Left cardiac atrium (tissue), 4 donors: ENCODE data around the gene ACSS3. TPM values are rescaled to one million over a fixed set of nuclear protein-coding genes. Genes with fewer than 3 reads are reported as not detected.
"Not testable (repeated sequence)": the region's sequence is repeated elsewhere in the genome, so short reads cannot be mapped to it uniquely, and the experiment has no call there.

Experiments
- ATAC-seq, 2 donors: fragments of 200-7000 bp; cut with Tn5 transposase; one replicate each; pipeline ENCODE4 v1.9.1; 2020; ENCODE audit warnings: mild to moderate bottlenecking in 2 of 2, moderate library complexity in 2 of 2
- DNase-seq: peaks from one replicate; pipeline ENCODE4 v3.0.0-alpha.2; 2020
- intact Hi-C, 2 donors: fragments of 100-400 bp; cut with DNase I; formaldehyde crosslinking; loops; one replicate each; pipeline versions ENCODE4 v1.14.1 to v1.15.1; 2022 to 2023
- long read RNA-seq: library from polyadenylated mRNA; unstranded; transcript quantifications from one replicate; pipeline ENCODE4 v2.0.0, GENCODE V29; 2021
- total RNA-seq, 2 donors: library from RNA; stranded (reverse); fragmentation: NEBNext Ultra II Directional; extraction: Animal tissue kit (Norgen Biotek cat#: 25700); gene quantifications; one replicate each; pipeline ENCODE4 v1.2.1, GENCODE V29; 2021
- donor health status: DM: no; HTN: yes; CAD: no.
- donor health status: DM: no; HTN: yes; CAD: no; lungs with severe emphysema.
- donor health status: DM: yes; HTN: yes; CAD: no.
- donor health status: Dilated cardiomyopathy.

Gene ACSS3
- 10 to 100 TPM; 21.9 to 22.3 TPM for total RNA-seq
- long read RNA-seq, full-length matches to known transcripts = 17 of 20 reads
- long read RNA-seq, partial matches to known transcripts = 0 of 20 reads
- long read RNA-seq, other reads (novel, unspliced or antisense) = 3 of 20 reads

- peak; percentile 86 to 90 for ATAC-seq
- peak; percentile 74 for DNase-seq
- intact Hi-C loops = no loop called here
These were observed at the start of gene ACSS3 for GRCh38 chr12:81077686-81078441. Gene ACSS3 (plus strand): TSS chr12:81078079. CDS start chr12:81078121, 42 bp downstream.

- intact Hi-C loops = no loop called here
- DNase-seq (no peak), ATAC-seq (no peak)
These were observed 43.0 kb upstream of the ACSS3 start for GRCh38 chr12:81034926-81035325.

- DNase-seq (no peak), ATAC-seq (no peak)
- intact Hi-C loops = no loop called here
These were observed 38.6 kb upstream of the ACSS3 start for GRCh38 chr12:81039231-81039630.

- intact Hi-C loops = no loop called here
These were observed 33.7 kb upstream of the ACSS3 start for GRCh38 chr12:81043979-81044740.

GRCh38 chr12:81064971-81065370 is 12.9 kb upstream of the ACSS3 start:
- intact Hi-C loops, ATAC-seq, DNase-seq: not testable (repeated sequence)

More at GRCh38 chr12:81043979-81044740, 33.7 kb upstream of the ACSS3 start:
- DNase-seq (no peak), ATAC-seq (no peak)

GRCh38 chr12:81070846-81071245 is 7.0 kb upstream of the ACSS3 start:
- no peak for ATAC-seq
- intact Hi-C loops = no loop called here
- DNase-seq = no peak

GRCh38 chr12:81075539-81075938 is 2.3 kb upstream of the ACSS3 start:
- intact Hi-C loops = no loop called here
- no peak for DNase-seq

GRCh38 chr12:81077329-81077685 is 572 bp upstream of the ACSS3 start:
- DNase-seq = peak; percentile 41
- intact Hi-C loops = no loop called here
- peak; percentile 81 to 85 for ATAC-seq

More at GRCh38 chr12:81075539-81075938, 2.3 kb upstream of the ACSS3 start:
- no peak for ATAC-seq

- intact Hi-C loops = no loop called here
- DNase-seq = peak; percentile 56
These were observed 754 bp downstream of the ACSS3 start for GRCh38 chr12:81078469-81079196.

GRCh38 chr12:81079280-81080076 is 1.6 kb downstream of the ACSS3 start:
- intact Hi-C loops = no loop called here
- ATAC-seq (peak in 1 of 2 donors; percentile 1), DNase-seq (no peak)

More at GRCh38 chr12:81078469-81079196, 754 bp downstream of the ACSS3 start:
- peak; percentile 31 to 88 for ATAC-seq

GRCh38 chr12:81080431-81080983 is 2.6 kb downstream of the ACSS3 start:
- intact Hi-C loops = no loop called here
- DNase-seq (no peak), ATAC-seq (peak; percentile 21 to 39)

- ATAC-seq (no peak), DNase-seq (no peak)
- intact Hi-C loops = no loop called here
These were observed 3.8 kb downstream of the ACSS3 start for GRCh38 chr12:81081726-81082125.

- intact Hi-C loops = no loop called here
- ATAC-seq (no peak), DNase-seq (no peak)
These were observed 5.1 kb downstream of the ACSS3 start for GRCh38 chr12:81083018-81083417.

GRCh38 chr12:81083906-81084513 is 6.1 kb downstream of the ACSS3 start:
- intact Hi-C loops = no loop called here
- no peak for ATAC-seq
- DNase-seq = no peak

GRCh38 chr12:81084811-81085350 is 7.0 kb downstream of the ACSS3 start:
- DNase-seq (no peak), ATAC-seq (no peak)
- intact Hi-C loops = no loop called here

GRCh38 chr12:81085832-81086231 is 8.0 kb downstream of the ACSS3 start:
- intact Hi-C loops = no loop called here
- DNase-seq (no peak), ATAC-seq (no peak)

- peak in 1 of 2 donors; percentile 47 for ATAC-seq
- intact Hi-C loops = no loop called here
- DNase-seq = no peak
These were observed 8.5 kb downstream of the ACSS3 start for GRCh38 chr12:81086342-81086741.

- ATAC-seq = no peak
- DNase-seq = no peak
- intact Hi-C loops = no loop called here
These were observed 10.3 kb downstream of the ACSS3 start for GRCh38 chr12:81088221-81088620.
